Measurements from ENCODE around the gene DCST1. TPM values are rescaled to one million over a fixed set of nuclear protein-coding genes. Genes with fewer than 3 reads are reported as not detected.

DCST1 gene
- total RNA-seq, 2 experiments from 2014 or later: 0.33 to 0.39 TPM

DNA sequence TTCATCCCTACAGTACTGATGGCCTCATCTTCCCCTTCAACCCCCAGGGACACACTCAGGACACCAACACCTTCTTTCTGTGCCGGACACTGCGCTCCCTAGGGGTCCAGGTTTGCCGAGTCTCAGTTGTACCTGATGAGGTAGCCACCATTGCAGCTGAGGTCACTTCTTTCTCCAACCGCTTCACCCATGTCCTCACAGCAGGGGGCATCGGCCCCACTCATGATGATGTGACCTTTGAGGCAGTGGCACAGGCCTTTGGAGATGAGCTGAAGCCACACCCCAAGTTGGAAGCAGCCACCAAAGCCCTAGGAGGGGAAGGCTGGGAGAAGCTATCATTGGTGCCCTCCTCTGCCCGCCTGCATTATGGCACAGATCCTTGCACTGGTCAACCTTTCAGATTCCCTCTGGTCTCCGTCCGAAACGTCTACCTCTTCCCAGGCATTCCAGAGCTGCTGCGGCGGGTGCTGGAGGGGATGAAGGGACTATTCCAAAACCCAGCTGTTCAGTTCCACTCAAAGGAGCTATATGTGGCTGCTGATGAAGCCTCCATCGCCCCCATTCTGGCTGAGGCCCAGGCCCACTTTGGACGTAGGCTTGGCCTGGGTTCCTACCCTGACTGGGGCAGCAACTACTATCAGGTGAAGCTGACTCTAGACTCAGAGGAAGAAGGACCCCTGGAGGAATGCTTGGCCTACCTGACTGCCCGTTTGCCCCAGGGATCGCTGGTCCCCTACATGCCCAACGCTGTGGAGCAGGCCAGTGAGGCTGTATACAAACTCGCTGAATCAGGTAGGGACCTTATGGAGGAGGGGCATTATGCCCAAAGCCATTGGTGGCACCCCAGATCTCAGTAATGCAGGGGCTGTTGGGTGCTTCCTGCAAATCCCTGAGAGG is 45.3 kb upstream of the DCST1 start:
- no peak for ATAC-seq (ENCODE audit: poor library complexity)
- Mint-ChIP-seq H3K4me3 (no peak overlapping the region), H3K36me3 (ENCODE audit: low read depth) (peaks cover 33% of the 10 kb centered on the region), H3K27me3 (no peaks in the 10 kb centered on the region), H3K27ac (no peak overlapping the region), H3K9me3 (no peaks in the 10 kb centered on the region), H3K4me1 (ENCODE audit: low read depth) (peaks cover 20% of the 10 kb centered on the region)
- peak in 3 of 14 experiments; percentile 37 to 50 (median 40) for DNase-seq
- intact Hi-C loops (cut with DNase I, micrococcal nuclease): no loop called here
- Histone ChIP-seq H3K9me3 (ENCODE audit: control insufficient read depth in 1 of 2, insufficient read depth in 1 of 2, low read length in 2 of 2) (no peaks in the 10 kb centered on the region), H3K4me1 (ENCODE audit: insufficient read depth, low read length) (peaks cover 42% of the 10 kb centered on the region), H3K27me3 (ENCODE audit: control insufficient read depth in 1 of 2, insufficient read depth in 2 of 2, low read length in 2 of 2) (no peaks in the 10 kb centered on the region), H3K36me3 (ENCODE audit: insufficient read depth, low read length) (peaks cover 50% of the 10 kb centered on the region), H3K4me3 (ENCODE audit: low read length) (no peak overlapping the region), H3K27ac (ENCODE audit: low read depth in 1 of 2, low read length in 2 of 2) (no peak overlapping the region)
- TF ChIP-seq, protein P1, sequence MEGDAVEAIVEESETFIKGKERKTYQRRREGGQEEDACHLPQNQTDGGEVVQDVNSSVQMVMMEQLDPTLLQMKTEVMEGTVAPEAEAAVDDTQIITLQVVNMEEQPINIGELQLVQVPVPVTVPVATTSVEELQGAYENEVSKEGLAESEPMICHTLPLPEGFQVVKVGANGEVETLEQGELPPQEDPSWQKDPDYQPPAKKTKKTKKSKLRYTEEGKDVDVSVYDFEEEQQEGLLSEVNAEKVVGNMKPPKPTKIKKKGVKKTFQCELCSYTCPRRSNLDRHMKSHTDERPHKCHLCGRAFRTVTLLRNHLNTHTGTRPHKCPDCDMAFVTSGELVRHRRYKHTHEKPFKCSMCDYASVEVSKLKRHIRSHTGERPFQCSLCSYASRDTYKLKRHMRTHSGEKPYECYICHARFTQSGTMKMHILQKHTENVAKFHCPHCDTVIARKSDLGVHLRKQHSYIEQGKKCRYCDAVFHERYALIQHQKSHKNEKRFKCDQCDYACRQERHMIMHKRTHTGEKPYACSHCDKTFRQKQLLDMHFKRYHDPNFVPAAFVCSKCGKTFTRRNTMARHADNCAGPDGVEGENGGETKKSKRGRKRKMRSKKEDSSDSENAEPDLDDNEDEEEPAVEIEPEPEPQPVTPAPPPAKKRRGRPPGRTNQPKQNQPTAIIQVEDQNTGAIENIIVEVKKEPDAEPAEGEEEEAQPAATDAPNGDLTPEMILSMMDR (IDR thresholded peaks at IDR 0.05): no peak
- ChIA-PET POLR2A (interaction anchor here (1.2 to 1.6 kb wide), 4 partner anchors 11 to 36 kb away, joined by 4 to 7 read pairs (median 6); partner anchors contain the start of gene PBXIP1), CTCF (interaction anchor here (0.6 to 2.3 kb wide), 7 partner anchors 10 to 57 kb away, joined by 3 to 22 read pairs (median 3); no protein-coding TSS in a partner anchor)

DNA sequence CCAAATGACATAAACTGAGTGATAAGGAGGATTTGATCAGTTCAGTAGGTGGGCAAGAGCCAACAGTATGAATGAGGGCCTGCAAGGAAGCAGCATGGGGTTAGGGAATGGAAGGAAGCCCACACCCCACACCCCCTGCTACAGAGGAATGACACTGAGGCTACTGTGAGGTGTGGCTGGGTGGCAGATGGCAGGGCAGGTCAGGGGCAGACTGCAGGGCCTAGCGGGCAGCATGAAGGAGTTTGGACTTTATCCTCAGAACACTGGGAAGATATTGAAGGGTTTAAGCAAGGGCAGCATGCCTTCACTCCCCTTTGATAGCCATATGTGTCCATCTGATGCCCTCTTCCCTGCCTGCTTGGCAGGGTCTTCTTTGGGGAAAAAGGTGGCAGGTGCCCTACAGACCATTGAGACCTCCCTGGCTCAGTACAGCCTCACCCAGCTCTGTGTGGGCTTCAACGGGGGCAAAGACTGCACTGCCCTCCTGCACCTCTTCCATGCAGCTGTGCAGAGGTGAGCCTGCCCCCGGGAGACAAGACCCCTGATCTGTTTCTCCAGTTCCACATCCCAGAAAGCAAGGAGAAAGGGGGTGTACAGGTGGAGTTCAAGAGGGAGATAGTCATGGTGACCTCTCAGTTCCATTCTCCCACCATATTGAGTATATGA is 44.3 kb upstream of the DCST1 start:
- Histone ChIP-seq H3K27me3 (ENCODE audit: control insufficient read depth in 1 of 2, insufficient read depth in 2 of 2, low read length in 2 of 2) (no peaks in the 10 kb centered on the region), H3K36me3 (ENCODE audit: insufficient read depth, low read length) (peaks cover 50% of the 10 kb centered on the region), H3K9me3 (ENCODE audit: control insufficient read depth in 1 of 2, insufficient read depth in 1 of 2, low read length in 2 of 2) (no peaks in the 10 kb centered on the region), H3K4me1 (ENCODE audit: insufficient read depth, low read length) (peaks cover 33% of the 10 kb centered on the region), H3K27ac (ENCODE audit: low read depth in 1 of 2, low read length in 2 of 2) (no peak overlapping the region), H3K4me3 (ENCODE audit: low read length) (no peak overlapping the region)
- Mint-ChIP-seq H3K27ac (no peak overlapping the region), H3K4me1 (ENCODE audit: low read depth) (peaks cover 15% of the 10 kb centered on the region), H3K9me3 (no peaks in the 10 kb centered on the region), H3K4me3 (no peak overlapping the region), H3K27me3 (no peaks in the 10 kb centered on the region), H3K36me3 (ENCODE audit: low read depth) (peaks cover 33% of the 10 kb centered on the region)
- POLR2A ChIA-PET: interaction anchor here (1.3 kb wide), 1 partner anchor 10 kb away, joined by 6 read pairs; no protein-coding TSS in a partner anchor
- no peak for ATAC-seq (ENCODE audit: poor library complexity)
- DNase-seq: no peak
- CTCF ChIA-PET: interaction anchor here (1.3 to 1.7 kb wide), 2 partner anchors 10 to 28 kb away, joined by 3 to 6 read pairs; no protein-coding TSS in a partner anchor
- intact Hi-C loops (cut with DNase I, micrococcal nuclease): loop anchor here in 1 of 2 experiments (1.0 kb wide), 1 partner anchor 11 kb away; no protein-coding TSS in a partner anchor
- TF ChIP-seq, protein P1 (IDR thresholded peaks at IDR 0.05): no peak

DNA sequence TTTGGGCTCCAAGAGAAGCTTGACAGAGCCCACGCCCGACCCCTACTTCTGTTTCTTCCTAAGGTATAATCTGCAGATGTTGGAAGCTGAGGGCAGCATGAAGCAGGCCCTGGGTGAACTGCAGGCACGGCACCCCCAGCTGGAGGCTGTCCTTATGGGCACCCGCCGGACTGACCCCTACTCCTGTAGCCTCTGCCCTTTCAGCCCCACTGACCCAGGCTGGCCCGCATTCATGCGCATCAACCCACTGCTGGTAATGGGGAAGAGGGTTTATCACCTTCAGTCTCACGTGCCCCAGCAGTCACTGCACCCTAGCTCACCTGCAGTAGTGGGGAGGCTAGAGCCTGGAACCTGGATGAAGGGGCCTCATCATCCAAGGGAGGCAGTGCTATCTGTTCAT is 43.3 kb upstream of the DCST1 start:
- H3K36me3 ChIP-seq (ENCODE audit: insufficient read depth, low read length): peaks cover 50% of the 10 kb centered on the region
- no peak overlapping the region for H3K4me3 ChIP-seq (ENCODE audit: low read length)
- ATAC-seq (ENCODE audit: poor library complexity) (no peak), DNase-seq (no peak)
- peaks cover 33% of the 10 kb centered on the region for H3K36me3 Mint-ChIP-seq (ENCODE audit: low read depth)
- H3K27ac Mint-ChIP-seq: no peak overlapping the region
- no peaks in the 10 kb centered on the region for H3K9me3 Mint-ChIP-seq
- peaks cover 16% of the 10 kb centered on the region for H3K4me1 Mint-ChIP-seq (ENCODE audit: low read depth)
- intact Hi-C loops (cut with DNase I, micrococcal nuclease): no loop called here
- peaks cover 26% of the 10 kb centered on the region for H3K4me1 ChIP-seq (ENCODE audit: insufficient read depth, low read length)
- no peaks in the 10 kb centered on the region for H3K27me3 ChIP-seq (ENCODE audit: control insufficient read depth in 1 of 2, insufficient read depth in 2 of 2, low read length in 2 of 2)
- no peak overlapping the region for H3K4me3 Mint-ChIP-seq
- POLR2A ChIA-PET: interaction anchor here (0.7 kb wide), 1 partner anchor 27 kb away, joined by 3 read pairs; no protein-coding TSS in a partner anchor
- H3K27me3 Mint-ChIP-seq: no peaks in the 10 kb centered on the region
- CTCF ChIA-PET: interaction anchor here (1.3 to 1.7 kb wide), 2 partner anchors 9 to 27 kb away, joined by 3 to 6 read pairs; no protein-coding TSS in a partner anchor
- no peaks in the 10 kb centered on the region for H3K9me3 ChIP-seq (ENCODE audit: control insufficient read depth in 1 of 2, insufficient read depth in 1 of 2, low read length in 2 of 2)
- TF ChIP-seq, protein P1 (IDR thresholded peaks at IDR 0.05): no peak
- H3K27ac ChIP-seq (ENCODE audit: low read depth in 1 of 2, low read length in 2 of 2): no peak overlapping the region
